ENCODE measurements around the gene SASH1.

Gene SASH1

GRCh38 chr6:148551226-148551625 is 208.6 kb downstream of the SASH1 start:
- WGBS, 2 donors (ENCODE audit: extremely low coverage in 2 of 2, insufficient read length in 2 of 2, insufficient replicate concordance in 1 of 2), result no CpG with 5 or more reads among the region's 1 CpG
- no peak overlapping the region for H2BK12ac ChIP-seq (ENCODE audit: low read length)
- H3K18ac ChIP-seq (ENCODE audit: low read length), result no peak overlapping the region
- no peak overlapping the region for H3K4ac ChIP-seq (ENCODE audit: low read length)
- H3K9me3 ChIP-seq (replicated peaks in 1 of 2; ENCODE audit: control insufficient read depth in 2 of 2, insufficient read depth in 1 of 2, low read depth in 1 of 2, low read length in 2 of 2), result peaks cover 4 to 6% of the 10 kb centered on the region in 2 donors
- no peak overlapping the region for H3K23ac ChIP-seq (ENCODE audit: low read depth, low read length, poor library complexity)
- H2BK120ac ChIP-seq (ENCODE audit: low read depth, low read length), result no peak overlapping the region
- DNase-seq (ENCODE audit: low spot score), result no peak
- H3K4me2 ChIP-seq (ENCODE audit: insufficient read depth, low read length, poor library complexity, severe bottlenecking), result no peak overlapping the region
- peaks cover 2% of the 10 kb centered on the region for H3K79me1 ChIP-seq (ENCODE audit: low read depth, low read length)
- H4K8ac ChIP-seq (ENCODE audit: low read depth, low read length), result no peak overlapping the region
- no peak overlapping the region for H2AK5ac ChIP-seq (ENCODE audit: low read depth, low read length)
- no peaks in the 10 kb centered on the region for H3K27me3 ChIP-seq (ENCODE audit: control insufficient read depth in 3 of 3, insufficient read depth in 3 of 3, low read depth in 1 of 3, low read length in 3 of 3)
- H2BK5ac ChIP-seq (ENCODE audit: low read length), result no peak overlapping the region
- H3K4me3 ChIP-seq (ENCODE audit: low read length in 2 of 2), result no peak overlapping the region
- no peak overlapping the region for H2BK15ac ChIP-seq (ENCODE audit: low read length)
- no peak overlapping the region for H2AFZ ChIP-seq (ENCODE audit: low read length)
- peaks cover 0 to 12% of the 10 kb centered on the region in 2 donors for H3K4me1 ChIP-seq (ENCODE audit: control insufficient read depth in 2 of 2, insufficient read depth in 1 of 2, low read depth in 1 of 2, low read length in 2 of 2)
- H3K14ac ChIP-seq (ENCODE audit: low read length), result no peak overlapping the region
- H3K36me3 ChIP-seq (replicated peaks in 1 of 2; ENCODE audit: control insufficient read depth in 2 of 2, insufficient read depth in 2 of 2, low read length in 2 of 2), result peaks cover 11 to 35% of the 10 kb centered on the region in 2 donors
- H3K27ac ChIP-seq (replicated peaks; ENCODE audit: low read length), result no peak overlapping the region
- no peak overlapping the region for H4K91ac ChIP-seq (ENCODE audit: low read depth, low read length, poor library complexity)
- H3K9ac ChIP-seq (ENCODE audit: low read depth, low read length, poor library complexity), result no peak overlapping the region

- H2AFZ ChIP-seq (ENCODE audit: low read length), result no peak overlapping the region
- H2BK120ac ChIP-seq (ENCODE audit: low read depth, low read length), result no peak overlapping the region
- WGBS, 2 donors (ENCODE audit: extremely low coverage in 2 of 2, insufficient read length in 2 of 2, insufficient replicate concordance in 1 of 2), result no CpG with 5 or more reads among the region's 7 CpGs
- no peak overlapping the region for H3K4me2 ChIP-seq (ENCODE audit: insufficient read depth, low read length, poor library complexity, severe bottlenecking)
- no peak overlapping the region for H2BK12ac ChIP-seq (ENCODE audit: low read length)
- H3K4me3 ChIP-seq (ENCODE audit: low read length in 2 of 2), result no peak overlapping the region
- no peak overlapping the region for H3K9ac ChIP-seq (ENCODE audit: low read depth, low read length, poor library complexity)
- H3K23ac ChIP-seq (ENCODE audit: low read depth, low read length, poor library complexity), result no peak overlapping the region
- H3K9me3 ChIP-seq (replicated peaks in 1 of 2; ENCODE audit: control insufficient read depth in 2 of 2, insufficient read depth in 1 of 2, low read depth in 1 of 2, low read length in 2 of 2), result peaks cover 6% of the 10 kb centered on the region in 2 donors
- no peak overlapping the region for H4K8ac ChIP-seq (ENCODE audit: low read depth, low read length)
- no peak overlapping the region for H2AK5ac ChIP-seq (ENCODE audit: low read depth, low read length)
- H3K18ac ChIP-seq (ENCODE audit: low read length), result peak overlapping the region; percentile 45
- H3K27me3 ChIP-seq (ENCODE audit: control insufficient read depth in 3 of 3, insufficient read depth in 3 of 3, low read depth in 1 of 3, low read length in 3 of 3), result peaks cover 0 to 4% (median 0%) of the 10 kb centered on the region in 3 experiments
- H2BK15ac ChIP-seq (ENCODE audit: low read length), result no peak overlapping the region
- H3K79me1 ChIP-seq (ENCODE audit: low read depth, low read length), result peaks cover 2% of the 10 kb centered on the region
- H3K4ac ChIP-seq (ENCODE audit: low read length), result no peak overlapping the region
- H3K4me1 ChIP-seq (ENCODE audit: control insufficient read depth in 2 of 2, insufficient read depth in 1 of 2, low read depth in 1 of 2, low read length in 2 of 2), result peaks cover under 1 to 2% of the 10 kb centered on the region in 2 donors
- H2BK5ac ChIP-seq (ENCODE audit: low read length), result peak overlapping the region; percentile 5
- no peak overlapping the region for H4K91ac ChIP-seq (ENCODE audit: low read depth, low read length, poor library complexity)
- peaks cover 0 to 3% of the 10 kb centered on the region in 2 donors for H3K36me3 ChIP-seq (replicated peaks in 1 of 2; ENCODE audit: control insufficient read depth in 2 of 2, insufficient read depth in 2 of 2, low read length in 2 of 2)
- no peak overlapping the region for H3K27ac ChIP-seq (replicated peaks; ENCODE audit: low read length)
- no peak overlapping the region for H3K14ac ChIP-seq (ENCODE audit: low read length)
- DNase-seq (ENCODE audit: low spot score), result no peak
These were observed 213.8 kb downstream of the SASH1 start for GRCh38 chr6:148556410-148556809.

DNA sequence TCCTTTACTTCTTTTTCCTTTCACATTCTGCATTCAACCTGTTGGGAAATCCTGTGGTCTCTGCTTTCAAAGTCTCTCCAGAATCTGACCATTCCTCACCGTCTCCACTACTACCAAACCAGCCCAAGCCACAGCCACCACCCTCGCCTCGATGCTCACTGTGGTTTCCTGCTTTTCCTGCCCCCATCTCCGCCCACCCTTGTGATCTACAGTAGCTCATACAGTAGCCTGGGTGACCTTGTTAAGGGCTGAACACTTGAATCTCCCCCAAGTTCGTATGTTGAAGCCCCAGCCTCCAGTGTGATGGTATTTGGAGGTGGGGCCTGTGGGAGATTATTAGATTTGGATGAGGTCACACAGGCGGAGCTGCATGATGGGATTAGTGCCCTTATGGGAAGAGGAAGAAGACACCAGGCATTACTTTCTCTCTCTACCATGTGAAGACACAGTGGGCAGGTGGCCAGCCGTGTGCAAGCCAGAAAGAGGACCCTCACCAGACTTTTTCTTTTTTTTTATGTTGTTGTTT is 215.2 kb downstream of the SASH1 start:
- Histone ChIP-seq H2BK15ac (ENCODE audit: low read length) (no peak overlapping the region), H2BK120ac (ENCODE audit: low read depth, low read length) (no peak overlapping the region), H3K4ac (ENCODE audit: low read length) (no peak overlapping the region), H3K27ac (replicated peaks; ENCODE audit: low read length) (no peak overlapping the region), H3K14ac (ENCODE audit: low read length) (no peak overlapping the region), H3K4me3 (ENCODE audit: low read length in 2 of 2) (no peak overlapping the region), H2BK5ac (ENCODE audit: low read length) (no peak overlapping the region), H2AK5ac (ENCODE audit: low read depth, low read length) (no peak overlapping the region), H4K91ac (ENCODE audit: low read depth, low read length, poor library complexity) (no peak overlapping the region), H3K18ac (ENCODE audit: low read length) (no peak overlapping the region), H3K27me3 (ENCODE audit: control insufficient read depth in 3 of 3, insufficient read depth in 3 of 3, low read depth in 1 of 3, low read length in 3 of 3) (peaks cover 0 to 4% (median 0%) of the 10 kb centered on the region in 3 experiments), H3K36me3 (replicated peaks in 1 of 2; ENCODE audit: control insufficient read depth in 2 of 2, insufficient read depth in 2 of 2, low read length in 2 of 2) (peaks cover 0 to 3% of the 10 kb centered on the region in 2 donors), H3K9me3 (replicated peaks in 1 of 2; ENCODE audit: control insufficient read depth in 2 of 2, insufficient read depth in 1 of 2, low read depth in 1 of 2, low read length in 2 of 2) (peaks cover 6% of the 10 kb centered on the region in 2 donors), H3K79me1 (ENCODE audit: low read depth, low read length) (peaks cover 2% of the 10 kb centered on the region), H3K4me1 (ENCODE audit: control insufficient read depth in 2 of 2, insufficient read depth in 1 of 2, low read depth in 1 of 2, low read length in 2 of 2) (peaks cover 0 to 4% of the 10 kb centered on the region in 2 donors), H4K8ac (ENCODE audit: low read depth, low read length) (no peak overlapping the region), H2BK12ac (ENCODE audit: low read length) (no peak overlapping the region), H3K9ac (ENCODE audit: low read depth, low read length, poor library complexity) (no peak overlapping the region), H3K4me2 (ENCODE audit: insufficient read depth, low read length, poor library complexity, severe bottlenecking) (no peak overlapping the region), H3K23ac (ENCODE audit: low read depth, low read length, poor library complexity) (no peak overlapping the region), H2AFZ (ENCODE audit: low read length) (no peak overlapping the region)
- DNase-seq (ENCODE audit: low spot score), result no peak
- WGBS, 2 donors (ENCODE audit: extremely low coverage in 2 of 2, insufficient read length in 2 of 2, insufficient replicate concordance in 1 of 2), result no CpG with 5 or more reads among the region's 7 CpGs

GRCh38 chr6:148559848-148560433 is 217.3 kb downstream of the SASH1 start:
- Histone ChIP-seq H3K27ac (replicated peaks; ENCODE audit: low read length) (no peak overlapping the region), H3K4ac (ENCODE audit: low read length) (no peak overlapping the region), H3K23ac (ENCODE audit: low read depth, low read length, poor library complexity) (no peak overlapping the region), H3K9ac (ENCODE audit: low read depth, low read length, poor library complexity) (no peak overlapping the region), H2BK120ac (ENCODE audit: low read depth, low read length) (no peak overlapping the region), H2BK12ac (ENCODE audit: low read length) (no peak overlapping the region), H2BK15ac (ENCODE audit: low read length) (no peak overlapping the region), H3K79me1 (ENCODE audit: low read depth, low read length) (no peaks in the 10 kb centered on the region), H3K9me3 (replicated peaks in 1 of 2; ENCODE audit: control insufficient read depth in 2 of 2, insufficient read depth in 1 of 2, low read depth in 1 of 2, low read length in 2 of 2) (peaks cover 1 to 6% of the 10 kb centered on the region in 2 donors), H3K18ac (ENCODE audit: low read length) (peak overlapping the region; percentile 73), H3K4me2 (ENCODE audit: insufficient read depth, low read length, poor library complexity, severe bottlenecking) (peak overlapping the region; percentile 61), H4K8ac (ENCODE audit: low read depth, low read length) (no peak overlapping the region), H3K27me3 (ENCODE audit: control insufficient read depth in 3 of 3, insufficient read depth in 3 of 3, low read depth in 1 of 3, low read length in 3 of 3) (peaks cover 0 to 4% (median 0%) of the 10 kb centered on the region in 3 experiments), H3K36me3 (replicated peaks in 1 of 2; ENCODE audit: control insufficient read depth in 2 of 2, insufficient read depth in 2 of 2, low read length in 2 of 2) (no peaks in the 10 kb centered on the region), H3K14ac (ENCODE audit: low read length) (no peak overlapping the region), H3K4me3 (ENCODE audit: low read length in 2 of 2) (peak overlapping the region; percentile 42 to 75), H3K4me1 (ENCODE audit: control insufficient read depth in 2 of 2, insufficient read depth in 1 of 2, low read depth in 1 of 2, low read length in 2 of 2) (peaks cover 0 to 4% of the 10 kb centered on the region in 2 donors), H2AFZ (ENCODE audit: low read length) (peak overlapping the region; percentile 95), H2AK5ac (ENCODE audit: low read depth, low read length) (no peak overlapping the region), H2BK5ac (ENCODE audit: low read length) (no peak overlapping the region), H4K91ac (ENCODE audit: low read depth, low read length, poor library complexity) (no peak overlapping the region)
- peak; percentile 70 for DNase-seq (ENCODE audit: low spot score)
- no CpG with 5 or more reads among the region's 46 CpGs for WGBS, 2 donors (ENCODE audit: extremely low coverage in 2 of 2, insufficient read length in 2 of 2, insufficient replicate concordance in 1 of 2)
